ENCODE results near the gene ADGRV1.

ADGRV1 gene

GRCh38 chr5:90554358-90555006 lies 4.1 kb upstream of the ADGRV1 start:
- ChIA-PET POLR2A (interaction anchor here (1.1 kb wide), 1 partner anchor 80 kb away, joined by 3 read pairs; the partner anchor contains the start of genes MBLAC2 and POLR3G), CTCF (no interaction called here)
- no peak for DNase-seq (ENCODE audit: extremely low spot score)
- TF ChIP-seq ZNF384 (IDR thresholded peaks at IDR 0.05) (no peak), BHLHE40 (IDR thresholded peaks at IDR 0.05; ENCODE audit: borderline replicate concordance) (no peak)

GRCh38 chr5:90555666-90556065 lies 2.9 kb upstream of the ADGRV1 start:
- ChIA-PET POLR2A (interaction anchor here (0.9 to 1.0 kb wide), 2 partner anchors 27 to 81 kb away, joined by 4 read pairs; partner anchors contain the start of genes LYSMD3, MBLAC2 and POLR3G), CTCF (no interaction called here)

GRCh38 chr5:90557391-90557790 lies 1.2 kb upstream of the ADGRV1 start:
- ChIA-PET CTCF (no interaction called here), POLR2A (interaction anchor here (0.6 to 2.3 kb wide), 7 partner anchors 10 to 147 kb away, joined by 3 to 11 read pairs (median 5); partner anchors contain the start of genes CETN3, MBLAC2 and POLR3G)
- no peak for TF ChIP-seq SP1 (IDR thresholded peaks at IDR 0.05)
- TF ChIP-seq NFRKB (IDR thresholded peaks at IDR 0.05): no peak
- no peak for TF ChIP-seq ARNT (IDR thresholded peaks at IDR 0.05)
- no peak for TF ChIP-seq L3MBTL2 (conservative IDR thresholded peaks at IDR 0.05)
- TF ChIP-seq CTBP1 (IDR thresholded peaks at IDR 0.05; ENCODE audit: borderline replicate concordance): no peak
- TF ChIP-seq HDGF (IDR thresholded peaks at IDR 0.05; ENCODE audit: borderline replicate concordance): no peak
- no peak for TF ChIP-seq FOXK2 (IDR thresholded peaks at IDR 0.05)
- no peak for DNase-seq (ENCODE audit: extremely low spot score)

More at GRCh38 chr5:90555666-90556065, 2.9 kb upstream of the ADGRV1 start:
- TF ChIP-seq SP1 (IDR thresholded peaks at IDR 0.05) (no peak), LEF1 (IDR thresholded peaks at IDR 0.05; ENCODE audit: borderline replicate concordance) (no peak), CTBP1 (IDR thresholded peaks at IDR 0.05; ENCODE audit: borderline replicate concordance) (no peak), TARDBP (IDR thresholded peaks at IDR 0.05) (no peak), NFRKB (IDR thresholded peaks at IDR 0.05) (no peak), FOXK2 (IDR thresholded peaks at IDR 0.05) (no peak), L3MBTL2 (conservative IDR thresholded peaks at IDR 0.05) (no peak), PKNOX1 (IDR thresholded peaks at IDR 0.05) (no peak), BHLHE40 (IDR thresholded peaks at IDR 0.05; ENCODE audit: borderline replicate concordance) (no peak)
- DNase-seq (ENCODE audit: extremely low spot score): no peak

- TF ChIP-seq L3MBTL2 (conservative IDR thresholded peaks at IDR 0.05) (peak; percentile 42), FOXA1 (IDR thresholded peaks at IDR 0.05) (no peak)
- ChIA-PET POLR2A (interaction anchor here (0.8 to 2.3 kb wide), 7 partner anchors 10 to 148 kb away, joined by 3 to 11 read pairs (median 5); partner anchors contain the start of genes CETN3, MBLAC2 and POLR3G), CTCF (no interaction called here)
- no peak for DNase-seq (ENCODE audit: extremely low spot score)
These were observed 726 bp upstream of the ADGRV1 start for GRCh38 chr5:90557871-90558270.

GRCh38 chr5:90560771-90561170 lies 2.2 kb downstream of the ADGRV1 start:
- POLR2A ChIA-PET: interaction anchor here (1.3 to 1.9 kb wide), 2 partner anchors 11 to 13 kb away, joined by 4 to 6 read pairs; no protein-coding TSS in a partner anchor
- CTCF ChIA-PET: no interaction called here
- TF ChIP-seq HDGF (IDR thresholded peaks at IDR 0.05; ENCODE audit: borderline replicate concordance) (no peak), CTBP1 (IDR thresholded peaks at IDR 0.05; ENCODE audit: borderline replicate concordance) (no peak), ARNT (IDR thresholded peaks at IDR 0.05) (no peak), FOXM1 (IDR thresholded peaks at IDR 0.05; ENCODE audit: borderline replicate concordance) (no peak), LEF1 (IDR thresholded peaks at IDR 0.05; ENCODE audit: borderline replicate concordance) (no peak), NFRKB (IDR thresholded peaks at IDR 0.05) (no peak)
- no peak for DNase-seq (ENCODE audit: extremely low spot score)

GRCh38 chr5:90561766-90562165 lies 3.2 kb downstream of the ADGRV1 start:
- no peak for DNase-seq (ENCODE audit: extremely low spot score)
- ChIA-PET CTCF (interaction anchor here (0.5 to 1.2 kb wide), 2 partner anchors 15 to 36 kb away, joined by 3 read pairs; no protein-coding TSS in a partner anchor), POLR2A (interaction anchor here (1.7 to 1.9 kb wide), 2 partner anchors 10 to 14 kb away, joined by 4 to 5 read pairs; no protein-coding TSS in a partner anchor)
- no peak for TF ChIP-seq ZNF384 (IDR thresholded peaks at IDR 0.05)
- no peak for TF ChIP-seq BHLHE40 (IDR thresholded peaks at IDR 0.05; ENCODE audit: borderline replicate concordance)
- no peak for TF ChIP-seq SP1 (IDR thresholded peaks at IDR 0.05)
- TF ChIP-seq NFRKB (IDR thresholded peaks at IDR 0.05): no peak
- TF ChIP-seq TARDBP (IDR thresholded peaks at IDR 0.05): no peak
- no peak for TF ChIP-seq ARNT (IDR thresholded peaks at IDR 0.05)
- no peak for TF ChIP-seq LEF1 (IDR thresholded peaks at IDR 0.05; ENCODE audit: borderline replicate concordance)
- TF ChIP-seq PKNOX1 (IDR thresholded peaks at IDR 0.05): no peak

- TF ChIP-seq SUZ12 (IDR thresholded peaks at IDR 0.05): no peak
- CTCF ChIA-PET: interaction anchor here (1.2 kb wide), 1 partner anchor 15 kb away, joined by 3 read pairs; no protein-coding TSS in a partner anchor
- POLR2A ChIA-PET: interaction anchor here (0.8 to 1.7 kb wide), 2 partner anchors 9 to 10 kb away, joined by 3 to 5 read pairs; no protein-coding TSS in a partner anchor
- DNase-seq (ENCODE audit: extremely low spot score): no peak
These were observed 3.7 kb downstream of the ADGRV1 start for GRCh38 chr5:90562341-90562740.

GRCh38 chr5:90563108-90563507 lies 4.5 kb downstream of the ADGRV1 start:
- no peak for DNase-seq (ENCODE audit: extremely low spot score)
- TF ChIP-seq TARDBP (IDR thresholded peaks at IDR 0.05) (no peak), SP1 (IDR thresholded peaks at IDR 0.05) (no peak), CTBP1 (IDR thresholded peaks at IDR 0.05; ENCODE audit: borderline replicate concordance) (no peak)
- POLR2A ChIA-PET: interaction anchor here (1.6 to 1.7 kb wide), 2 partner anchors 8 to 153 kb away, joined by 5 to 6 read pairs; partner anchors contain the start of gene CETN3
- CTCF ChIA-PET: no interaction called here
